ENCODE results near the gene AARS2. TPM values are rescaled to one million over a fixed set of nuclear protein-coding genes. Genes with fewer than 3 reads are reported as not detected.

AARS2 gene
- total RNA-seq (2012; rRNA removed) = 10.4 and 10.8 TPM in 2 replicates
- 9.1 and 10.3 TPM in 2 replicates for polyA plus RNA-seq (2012; rRNA removed)
- polyA plus RNA-seq (2012; cell fraction: cytosol; rRNA removed) = 8.0 and 8.9 TPM in 2 replicates
- 15.6 and 29.8 TPM in 2 replicates for polyA plus RNA-seq (2012; cell fraction: nucleus; rRNA removed; ENCODE audit: low replicate concordance)
- percentile 63 among the genes with signal in this experiment for Bru-seq, nascent RNA
- BruChase-seq, experiment 1, labeled RNA remaining after a 6-hour chase = percentile 62 among the genes with signal in this experiment
- BruChase-seq, experiment 2, labeled RNA remaining after a 2-hour chase = percentile 66 among the genes with signal in this experiment
- long read RNA-seq, transcript AARS2-201 (22 exons, 3,854 nt) = major isoform, 18 of 35 reads
- long read RNA-seq, partial matches to known transcripts = 3 of 35 reads
- long read RNA-seq, other reads (novel, unspliced or antisense) = 14 of 35 reads

DNA sequence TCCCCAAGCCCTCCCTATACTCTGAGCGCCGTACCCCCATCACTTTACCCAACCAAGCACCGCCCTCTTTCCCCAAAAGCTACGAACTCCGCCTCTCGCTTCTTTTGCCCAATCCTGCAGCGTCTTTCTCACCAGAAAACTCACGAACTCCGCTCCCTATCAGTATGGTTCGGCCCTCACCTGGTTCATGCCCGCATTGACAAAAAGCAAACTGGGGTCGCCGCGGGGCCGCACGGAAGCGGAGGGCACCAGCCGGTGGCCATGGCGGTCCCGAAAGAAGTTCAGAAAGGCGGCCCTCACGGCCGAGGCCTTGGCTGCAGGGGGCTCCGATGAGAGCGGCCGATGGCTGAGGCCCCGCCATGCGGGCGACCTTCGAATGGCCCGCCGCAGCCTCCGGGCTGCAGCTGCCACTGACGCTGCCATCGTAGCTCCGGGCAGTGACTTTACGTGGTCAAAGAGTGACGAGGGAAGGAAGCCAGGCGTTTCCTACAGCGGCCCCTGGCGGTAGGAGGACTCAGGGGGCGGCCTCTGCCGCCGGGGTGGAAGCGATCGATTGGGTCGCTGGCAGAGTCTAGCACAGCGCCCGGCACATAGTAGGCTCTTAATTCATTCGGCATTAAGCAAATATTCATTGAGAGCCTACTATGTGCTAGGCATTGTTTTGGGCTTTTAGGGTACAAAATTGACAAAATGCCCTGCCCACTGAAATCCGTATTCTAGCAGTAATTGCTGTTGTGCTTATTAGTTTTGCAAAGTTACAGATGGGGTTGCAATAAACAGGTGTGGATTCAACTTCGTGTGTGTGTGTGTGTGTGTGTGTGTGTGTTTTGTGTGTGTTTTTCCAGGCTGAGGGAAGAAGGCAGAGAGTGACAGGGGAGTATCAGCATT lies at the start of gene AARS2:
TSS of gene AARS2 (minus strand) at position 447 of the 888 bp plus-strand sequence. CDS start at position 423, 24 bp downstream.
- Histone ChIP-seq H2BK5ac (ENCODE audit: low read depth, low read length, poor library complexity, severe bottlenecking) (peak within 1 kb of the TSS; percentile 40), H2AK9ac (replicated peaks; ENCODE audit: low read depth, low read length, poor library complexity) (peak within 1 kb of the TSS; percentile 57), H3K9ac (ENCODE audit: low read depth, low read length) (peak within 1 kb of the TSS; percentile 76), H2AFZ (replicated peaks; ENCODE audit: low read length, poor library complexity) (peak within 1 kb of the TSS; percentile 95), H3K23ac (ENCODE audit: low read depth, low read length) (no peak within 1 kb of the TSS; the same call in 1 of the 2 replicates), H2BK15ac (ENCODE audit: low read depth, low read length) (no peak within 1 kb of the TSS), H3K4ac (ENCODE audit: low read depth, low read length) (peak within 1 kb of the TSS; percentile 79), H3K27ac (ENCODE audit: insufficient read depth, low read length) (peak within 1 kb of the TSS; percentile 35), H3K4me1 (ENCODE audit: control insufficient read depth, insufficient read depth, low read length) (peaks cover 8% of the 10 kb centered on the region), H3K4me3 (ENCODE audit: insufficient read depth, low read depth, low read length) (peak within 1 kb of the TSS; percentile 92), H3K9me3 (ENCODE audit: control insufficient read depth, insufficient read depth, low read length) (no peaks in the 10 kb centered on the region), H3K4me2 (ENCODE audit: low read depth, low read length) (peak within 1 kb of the TSS; percentile 79), H2AK5ac (ENCODE audit: low read depth, low read length) (no peak within 1 kb of the TSS), H3K9me1 (ENCODE audit: insufficient read depth, low read length) (peaks cover 10% of the 10 kb centered on the region), H2BK20ac (ENCODE audit: low read depth, low read length) (no peak within 1 kb of the TSS), H4K20me1 (ENCODE audit: insufficient read depth, low read length) (no peaks in the 10 kb centered on the region), H3K79me1 (ENCODE audit: low read depth in 1 of 2, low read length in 2 of 2) (peaks cover 17 to 24% of the 10 kb centered on the region in 2 experiments), H4K91ac (ENCODE audit: insufficient read depth, low read depth, low read length) (peak within 1 kb of the TSS; percentile 34; the same call in 1 of the 2 replicates), H4K8ac (ENCODE audit: low read depth in 2 of 2, low read length in 2 of 2) (peak within 1 kb of the TSS; percentile 56 to 77; a peak in 2 of 4 replicates), H3K14ac (replicated peaks; ENCODE audit: low read depth, low read length) (0 out of 2 replicates have a peak within 1 kb of the TSS, but pooled peaks have one; percentile 32), H3K56ac (ENCODE audit: extremely low read depth, insufficient read depth, low read length) (peak within 1 kb of the TSS; percentile 33; the same call in 1 of the 2 replicates), H3K27me3 (ENCODE audit: control insufficient read depth, insufficient read depth, low read length) (peaks cover 14% of the 10 kb centered on the region), H3K36me3 (ENCODE audit: control insufficient read depth, insufficient read depth, low read length) (peaks cover 19% of the 10 kb centered on the region), H2BK120ac (ENCODE audit: low read depth, low read length) (no peak within 1 kb of the TSS), H3K18ac (ENCODE audit: low read depth, low read length) (no peak within 1 kb of the TSS), H4K5ac (ENCODE audit: low read depth, low read length) (peak within 1 kb of the TSS; percentile 26; the same call in 1 of the 2 replicates)
- BruUV-seq (replicated peaks) = no TSS peak
- POLR2A ChIA-PET (ENCODE audit: unreplicated experiment) = no interaction called here
- WGBS, 2 experiments (ENCODE audit: extremely low coverage in 2 of 2, insufficient read length in 1 of 2) = 4% methylated on average over 31 of the region's 52 CpGs; no CpG with 5 or more reads in 1 of the 2 experiments
- dilution Hi-C loops (cut with HindIII; ENCODE audit: low sequenced_read_pairs, unreplicated experiment) (no loop called here), in situ Hi-C loops (cut with MboI; ENCODE audit: low sequenced_read_pairs) (no loop called here), intact Hi-C loops (cut with micrococcal nuclease) (no loop called here)
- CTCF ChIA-PET = interaction anchor here (0.6 to 1.4 kb wide), 9 partner anchors 8 to 49 kb away, joined by 3 to 6 read pairs (median 4); no protein-coding TSS in a partner anchor
- ATAC-seq (ENCODE audit: low read depth) (peak; percentile 96), DNase-seq (peak; percentile 83)
- no peak for TF ChIP-seq RFX5 (IDR thresholded peaks at IDR 0.05; ENCODE audit: low read depth, low read length)
- TF ChIP-seq MXI1 (IDR thresholded peaks at IDR 0.05; ENCODE audit: borderline replicate concordance, low read depth, low read length) = peak; percentile 82
- no peak; the same call in 1 of the 2 replicates for TF ChIP-seq CHD1 (IDR thresholded peaks at IDR 0.05; ENCODE audit: low read depth, low read length)
- TF ChIP-seq RCOR1 (IDR thresholded peaks at IDR 0.05; ENCODE audit: insufficient replicate concordance, low read length) = no peak
- TF ChIP-seq RAD21 (IDR thresholded peaks at IDR 0.05; ENCODE audit: low read length) = peak; percentile 22; the same call in 1 of the 2 replicates
- no peak for TF ChIP-seq BHLHE40 (IDR thresholded peaks at IDR 0.05; ENCODE audit: low read depth, low read length)
- peak; percentile 10; the same call in 1 of the 2 replicates for TF ChIP-seq NFE2L2 (IDR thresholded peaks at IDR 0.05; ENCODE audit: low read depth, low read length)
- no peak for TF ChIP-seq USF2 (IDR thresholded peaks at IDR 0.05; ENCODE audit: low read depth, low read length)
- TF ChIP-seq CEBPB (IDR thresholded peaks at IDR 0.05; ENCODE audit: low read depth, low read length) = no peak
- TF ChIP-seq, protein P1, sequence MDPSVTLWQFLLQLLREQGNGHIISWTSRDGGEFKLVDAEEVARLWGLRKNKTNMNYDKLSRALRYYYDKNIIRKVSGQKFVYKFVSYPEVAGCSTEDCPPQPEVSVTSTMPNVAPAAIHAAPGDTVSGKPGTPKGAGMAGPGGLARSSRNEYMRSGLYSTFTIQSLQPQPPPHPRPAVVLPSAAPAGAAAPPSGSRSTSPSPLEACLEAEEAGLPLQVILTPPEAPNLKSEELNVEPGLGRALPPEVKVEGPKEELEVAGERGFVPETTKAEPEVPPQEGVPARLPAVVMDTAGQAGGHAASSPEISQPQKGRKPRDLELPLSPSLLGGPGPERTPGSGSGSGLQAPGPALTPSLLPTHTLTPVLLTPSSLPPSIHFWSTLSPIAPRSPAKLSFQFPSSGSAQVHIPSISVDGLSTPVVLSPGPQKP (IDR thresholded peaks at IDR 0.05; ENCODE audit: borderline replicate concordance, low read depth, low read length) = no peak
- no peak for TF ChIP-seq MAFK (IDR thresholded peaks at IDR 0.05; ENCODE audit: low read depth, low read length)
- TF ChIP-seq POLR2A (IDR thresholded peaks at IDR 0.05; ENCODE audit: low read depth, low read length) = peak; percentile 89
- no peak for TF ChIP-seq FOS (IDR thresholded peaks at IDR 0.05; ENCODE audit: low read depth, low read length)
- TF ChIP-seq MAZ (IDR thresholded peaks at IDR 0.05; ENCODE audit: borderline replicate concordance, low read depth, low read length) = peak; percentile 57; the same call in 1 of the 2 replicates

Data from IMR-90 (cell line).